BLaER1 (cell line): ENCODE measurements around the gene MAD2L1.
A peak's percentile ranks its signal among the peaks of the same experiment; 100 is the strongest.

ENCODE experiments used
- H3K27ac ChIP-seq: shearing (Covaris generic); formaldehyde crosslinking; 2 replicates; pipeline ENCODE4 v1.8.1; 2022
- H3K27me3 ChIP-seq: shearing (Covaris generic); formaldehyde crosslinking; 2 replicates; pipeline ENCODE4 v1.8.1; 2022
- H3K36me3 ChIP-seq: shearing (Covaris generic); formaldehyde crosslinking; 2 replicates; pipeline ENCODE4 v1.8.1; 2022
- H3K4me1 ChIP-seq: shearing (Covaris generic); formaldehyde crosslinking; 2 replicates; pipeline ENCODE4 v1.8.1; 2022
- H3K4me2 ChIP-seq: shearing (Covaris generic); formaldehyde crosslinking; 2 replicates; pipeline ENCODE4 v1.8.1; 2022
- H3K4me3 ChIP-seq: shearing (Covaris generic); formaldehyde crosslinking; 2 replicates; pipeline ENCODE4 v1.8.1; 2022
- H3K9ac ChIP-seq: shearing (Covaris generic); formaldehyde crosslinking; 2 replicates; pipeline ENCODE4 v1.8.1; 2022
- H3K9me3 ChIP-seq: shearing (Covaris generic); formaldehyde crosslinking; 2 replicates; pipeline ENCODE4 v1.8.1; 2022
- H4K20me1 ChIP-seq: shearing (Covaris generic); formaldehyde crosslinking; 2 replicates; pipeline ENCODE4 v1.8.1; 2022
- Cebpa-rat ChIP-seq: shearing (Covaris generic); IDR thresholded peaks from 2 replicates; pipeline ENCODE4 v1.8.1; 2022

Gene MAD2L1

GRCh38 chr4:120062663-120063195 lies 3.9 kb downstream of the MAD2L1 start:
- Histone ChIP-seq H3K4me2 (peak overlapping the region; percentile 82), H3K4me3 (no peak overlapping the region), H3K9ac (peak overlapping the region; percentile 34; the same call in 1 of the 2 replicates), H3K27me3 (no peaks in the 10 kb centered on the region), H4K20me1 (peaks cover 27% of the 10 kb centered on the region), H3K27ac (no peak overlapping the region), H3K36me3 (peaks cover 58% of the 10 kb centered on the region), H3K4me1 (peaks cover 42% of the 10 kb centered on the region), H3K9me3 (no peaks in the 10 kb centered on the region)
- no peak for TF ChIP-seq Cebpa-rat

- no peaks in the 10 kb centered on the region for H3K27me3 ChIP-seq
- H3K4me2 ChIP-seq, result no peak overlapping the region
- peaks cover 79% of the 10 kb centered on the region for H3K36me3 ChIP-seq
- H3K27ac ChIP-seq, result no peak overlapping the region
- peaks cover 22% of the 10 kb centered on the region for H4K20me1 ChIP-seq
- H3K9me3 ChIP-seq, result no peaks in the 10 kb centered on the region
- peaks cover 22% of the 10 kb centered on the region for H3K4me1 ChIP-seq
- no peak overlapping the region for H3K9ac ChIP-seq
- TF ChIP-seq Cebpa-rat, result no peak
- no peak overlapping the region for H3K4me3 ChIP-seq
These were observed 7.6 kb downstream of the MAD2L1 start for GRCh38 chr4:120059036-120059435.

GRCh38 chr4:120057416-120057815 lies 9.2 kb downstream of the MAD2L1 start:
- Histone ChIP-seq H3K4me2 (no peak overlapping the region), H3K4me3 (no peak overlapping the region), H3K27ac (no peak overlapping the region), H3K4me1 (peaks cover 5% of the 10 kb centered on the region; the same call in 1 of the 2 replicates), H3K36me3 (peaks cover 66% of the 10 kb centered on the region), H3K9me3 (no peaks in the 10 kb centered on the region), H4K20me1 (peaks cover 7% of the 10 kb centered on the region; the same call in 1 of the 2 replicates), H3K9ac (no peak overlapping the region), H3K27me3 (no peaks in the 10 kb centered on the region)
- no peak for TF ChIP-seq Cebpa-rat

GRCh38 chr4:120056246-120056645 lies 10.4 kb downstream of the MAD2L1 start:
- Histone ChIP-seq H4K20me1 (no peaks in the 10 kb centered on the region; the same call in 1 of the 2 replicates), H3K4me3 (no peak overlapping the region), H3K27me3 (no peaks in the 10 kb centered on the region), H3K4me1 (no peaks in the 10 kb centered on the region), H3K36me3 (peaks cover 59% of the 10 kb centered on the region), H3K9ac (no peak overlapping the region), H3K27ac (no peak overlapping the region), H3K9me3 (no peaks in the 10 kb centered on the region), H3K4me2 (no peak overlapping the region)
- no peak for TF ChIP-seq Cebpa-rat

- TF ChIP-seq Cebpa-rat, result no peak
- Histone ChIP-seq H3K4me3 (no peak overlapping the region), H4K20me1 (no peaks in the 10 kb centered on the region; the same call in 1 of the 2 replicates), H3K27ac (no peak overlapping the region), H3K27me3 (no peaks in the 10 kb centered on the region), H3K4me2 (no peak overlapping the region), H3K9ac (no peak overlapping the region), H3K36me3 (peaks cover 56% of the 10 kb centered on the region), H3K4me1 (no peaks in the 10 kb centered on the region), H3K9me3 (no peaks in the 10 kb centered on the region)
These were observed 10.9 kb downstream of the MAD2L1 start for GRCh38 chr4:120055795-120056194.

GRCh38 chr4:120055162-120055561 lies 11.5 kb downstream of the MAD2L1 start:
- no peak for TF ChIP-seq Cebpa-rat
- Histone ChIP-seq H3K9ac (no peak overlapping the region), H4K20me1 (no peaks in the 10 kb centered on the region), H3K9me3 (no peaks in the 10 kb centered on the region), H3K27me3 (no peaks in the 10 kb centered on the region), H3K4me1 (no peaks in the 10 kb centered on the region), H3K36me3 (peaks cover 50% of the 10 kb centered on the region), H3K27ac (no peak overlapping the region), H3K4me2 (no peak overlapping the region), H3K4me3 (no peak overlapping the region)

- H3K4me2 ChIP-seq, result no peak overlapping the region
- no peak overlapping the region for H3K27ac ChIP-seq
- no peaks in the 10 kb centered on the region for H3K4me1 ChIP-seq
- H3K27me3 ChIP-seq, result no peaks in the 10 kb centered on the region
- no peaks in the 10 kb centered on the region for H3K9me3 ChIP-seq
- H3K9ac ChIP-seq, result no peak overlapping the region
- no peak overlapping the region for H3K4me3 ChIP-seq
- H3K36me3 ChIP-seq, result peaks cover 41% of the 10 kb centered on the region
- TF ChIP-seq Cebpa-rat, result no peak
- H4K20me1 ChIP-seq, result no peaks in the 10 kb centered on the region
These were observed 12.7 kb downstream of the MAD2L1 start for GRCh38 chr4:120053911-120054310.

GRCh38 chr4:120052856-120053255 lies 13.8 kb downstream of the MAD2L1 start:
- no peak for TF ChIP-seq Cebpa-rat
- Histone ChIP-seq H4K20me1 (no peaks in the 10 kb centered on the region), H3K4me2 (no peak overlapping the region), H3K27ac (no peak overlapping the region), H3K27me3 (no peaks in the 10 kb centered on the region), H3K9me3 (no peaks in the 10 kb centered on the region), H3K4me1 (no peaks in the 10 kb centered on the region), H3K9ac (no peak overlapping the region), H3K4me3 (no peak overlapping the region), H3K36me3 (peaks cover 31% of the 10 kb centered on the region)

GRCh38 chr4:120051253-120051652 lies 15.4 kb downstream of the MAD2L1 start:
- no peak overlapping the region for H3K4me2 ChIP-seq
- no peaks in the 10 kb centered on the region for H4K20me1 ChIP-seq
- no peak overlapping the region for H3K9ac ChIP-seq
- H3K27ac ChIP-seq, result no peak overlapping the region
- peaks cover 17% of the 10 kb centered on the region; the same call in 1 of the 2 replicates for H3K36me3 ChIP-seq
- H3K27me3 ChIP-seq, result no peaks in the 10 kb centered on the region
- no peak for TF ChIP-seq Cebpa-rat
- H3K9me3 ChIP-seq, result no peaks in the 10 kb centered on the region
- H3K4me3 ChIP-seq, result no peak overlapping the region
- no peaks in the 10 kb centered on the region for H3K4me1 ChIP-seq

GRCh38 chr4:120049732-120050494 lies 16.7 kb downstream of the MAD2L1 start:
- no peaks in the 10 kb centered on the region for H3K9me3 ChIP-seq
- no peak overlapping the region for H3K27ac ChIP-seq
- H3K4me1 ChIP-seq, result no peaks in the 10 kb centered on the region
- H3K9ac ChIP-seq, result no peak overlapping the region
- no peak for TF ChIP-seq Cebpa-rat
- H3K4me3 ChIP-seq, result no peak overlapping the region
- no peaks in the 10 kb centered on the region for H3K27me3 ChIP-seq
- H4K20me1 ChIP-seq, result no peaks in the 10 kb centered on the region
- no peak overlapping the region for H3K4me2 ChIP-seq
- peaks cover 9% of the 10 kb centered on the region; the same call in 1 of the 2 replicates for H3K36me3 ChIP-seq
